ENCODE measurements around the gene LRFN2.

- no peak for TF ChIP-seq CTCF (IDR thresholded peaks at IDR 0.05; ENCODE audit: insufficient read depth, low read depth, low read length)
- TF ChIP-seq EZH2 (IDR thresholded peaks at IDR 0.05; ENCODE audit: insufficient read depth, low read length): no peak
These were observed 106.5 kb downstream of the LRFN2 start for GRCh38 chr6:40480678-40481077.

All from astrocyte (in vitro differentiated cells and primary cell).